K562 (cell line): ENCODE data around the gene RFC2. TPM values are rescaled to one million over a fixed set of nuclear protein-coding genes. Genes with fewer than 3 reads are reported as not detected.

Source experiments
- CREBBP ChIP-seq: IDR thresholded peaks from one replicate; pipeline ENCODE4 v1.6.1; 2012; ENCODE audit warnings: low read depth, mild to moderate bottlenecking, control low read depth, inconsistent platforms, low read length
- ERF ChIP-seq: fragments of 450-650 bp; formaldehyde crosslinking; IDR thresholded peaks from 2 replicates; pipeline ENCODE4 v1.4.0; 2020; ENCODE audit warnings: mild to moderate bottlenecking, mixed read lengths
- ETV6 ChIP-seq, 3 experiments: fragments of 150-350 bp in 1 of 3; sonication (generic) in 1 of 3; formaldehyde crosslinking in 1 of 3; IDR thresholded peaks; 2 replicates each; pipeline versions ENCODE4 v1.6.1 to v1.8.0; 2014 to 2022; ENCODE audit warnings: borderline replicate concordance in 2 of 3, low read depth in 2 of 3, antibody characterized with exemption in 1 of 3, low read length in 1 of 3, mild to moderate bottlenecking in 1 of 3, missing genetic modification reagents in 1 of 3
- IFI16 ChIP-seq: fragments of 250-450 bp; sonication (Bioruptor Pico); IDR thresholded peaks from 2 replicates; pipeline ENCODE4 v2.1.2; 2022; ENCODE audit warnings: mild to moderate bottlenecking, inconsistent platforms
- MTF1 ChIP-seq: fragments of 250-450 bp; sonication (Bioruptor Pico); IDR thresholded peaks from 2 replicates; pipeline ENCODE4 v1.9.0; 2021; ENCODE audit warnings: moderate library complexity, mild to moderate bottlenecking, inconsistent platforms, borderline replicate concordance
- PURB ChIP-seq: sonication (generic); formaldehyde crosslinking; IDR thresholded peaks from 2 replicates; pipeline ENCODE4 v1.9.0; 2021; ENCODE audit warnings: low read depth, mild to moderate bottlenecking, missing genetic modification reagents
- RBFOX2 ChIP-seq: fragments of 200-400 bp; formaldehyde crosslinking; IDR thresholded peaks from 2 replicates; pipeline ENCODE4 v1.6.1; 2017; ENCODE audit warnings: low read depth, mild to moderate bottlenecking, low read length, moderate library complexity
- RBM17 ChIP-seq: fragments of 200-400 bp; formaldehyde crosslinking; IDR thresholded peaks from 2 replicates; pipeline ENCODE4 v1.6.1; 2017; ENCODE audit warnings: low read depth, mild to moderate bottlenecking, low read length, borderline replicate concordance
- RBM22 ChIP-seq: fragments of 200-400 bp; formaldehyde crosslinking; IDR thresholded peaks from 2 replicates; pipeline ENCODE4 v1.6.1; 2018; ENCODE audit warnings: low read length, low read depth; ENCODE audit not compliant: poor library complexity, severe bottlenecking
- RCOR1 ChIP-seq, 2 experiments: IDR thresholded peaks; 2 replicates each; pipeline ENCODE4 v1.6.1; 2012; ENCODE audit warnings: low read depth in 2 of 2, low read length in 2 of 2, borderline replicate concordance in 1 of 2, improper control_type of control experiment in 1 of 2
- SOX6 ChIP-seq: fragments of 450-650 bp; IDR thresholded peaks from 2 replicates; pipeline ENCODE4 v1.6.1; 2014; ENCODE audit warnings: mild to moderate bottlenecking
- TEAD4 ChIP-seq, 2 experiments: sonication (generic) in 1 of 2; formaldehyde crosslinking in 1 of 2; IDR thresholded peaks; 2 replicates each; pipeline versions ENCODE4 v1.6.1 to v1.8.0; 2012 to 2022; ENCODE audit warnings: borderline replicate concordance in 1 of 2, inconsistent platforms in 1 of 2, low read length in 1 of 2, mild to moderate bottlenecking in 1 of 2, missing genetic modification reagents in 1 of 2
- THRAP3 ChIP-seq: fragments of 450-650 bp; IDR thresholded peaks from 2 replicates; pipeline ENCODE4 v1.6.1; 2016; ENCODE audit warnings: mild to moderate bottlenecking, inconsistent platforms, borderline replicate concordance
- ZNF696 ChIP-seq: fragments of 250-450 bp; sonication (Bioruptor Pico); conservative IDR thresholded peaks from 2 replicates; pipeline ENCODE4 v1.4.0; 2020; ENCODE audit warnings: mild to moderate bottlenecking, moderate library complexity
- polyA plus RNA-seq, 8 experiments: library from polyadenylated mRNA; depleted of rRNA in 4 of 8; stranded (reverse) in 5 of 8; unstranded in 3 of 8; fragments of >200 nt; fragmentation: Nextera tagmentation in 2 of 8; fragmentation: Illumina TruSeq in 1 of 8; extraction: Ambion mirVana in 2 of 8; extraction: Trizol in 1 of 8; gene quantifications; 2 replicates each; pipeline versions ENCODE4 v1.2.1 to v1.2.3, GENCODE V29; 2011 to 2014; ENCODE audit warnings: inconsistent platforms in 1 of 8, missing spikeins in 1 of 8
- total RNA-seq, 7 experiments: library from RNA; depleted of rRNA in 6 of 7; stranded (reverse); fragments of >200 nt in 6 of 7; fragmentation: Illumina TruSeq in 2 of 7; extraction: Trizol in 2 of 7; gene quantifications; 2 replicates each; pipeline versions ENCODE4 v1.2.1 to v1.2.3, GENCODE V29; 2011 to 2021; ENCODE audit warnings: low replicate concordance in 1 of 7
- TF ChIP-seq, protein P1 (sequence below): sonication (generic); formaldehyde crosslinking; IDR thresholded peaks from 2 replicates; pipeline ENCODE4 v1.8.0; 2022; ENCODE audit warnings: mild to moderate bottlenecking, low read depth, missing genetic modification reagents
- TF ChIP-seq, protein P2 (sequence below): sonication (generic); formaldehyde crosslinking; IDR thresholded peaks from 2 replicates; pipeline ENCODE4 v1.5.0; 2020; ENCODE audit warnings: missing genetic modification reagents
- TF ChIP-seq, protein P3 (sequence below): fragments of 250-450 bp; sonication (Bioruptor Pico); IDR thresholded peaks from 2 replicates; pipeline ENCODE4 v1.8.0; 2021; ENCODE audit warnings: borderline replicate concordance, mild to moderate bottlenecking, moderate library complexity; ENCODE audit not compliant: poor library complexity, severe bottlenecking
- TF ChIP-seq, protein P4 (sequence below): IDR thresholded peaks from 2 replicates; pipeline ENCODE4 v1.6.1; 2012; ENCODE audit warnings: low read depth, low read length, improper control_type of control experiment, borderline replicate concordance
- TF ChIP-seq, protein P5 (sequence below): fragments of 450-650 bp; formaldehyde crosslinking; IDR thresholded peaks from 2 replicates; pipeline ENCODE4 v1.4.0; 2020; ENCODE audit warnings: mild to moderate bottlenecking, mixed read lengths

RFC2 gene
- total and polyA plus RNA-seq, 9 of the 15 experiments (the other 6 are each of a cell fraction or from before 2014, with no cell fraction given), result 32.5 to 161 (median 102) TPM

DNA sequence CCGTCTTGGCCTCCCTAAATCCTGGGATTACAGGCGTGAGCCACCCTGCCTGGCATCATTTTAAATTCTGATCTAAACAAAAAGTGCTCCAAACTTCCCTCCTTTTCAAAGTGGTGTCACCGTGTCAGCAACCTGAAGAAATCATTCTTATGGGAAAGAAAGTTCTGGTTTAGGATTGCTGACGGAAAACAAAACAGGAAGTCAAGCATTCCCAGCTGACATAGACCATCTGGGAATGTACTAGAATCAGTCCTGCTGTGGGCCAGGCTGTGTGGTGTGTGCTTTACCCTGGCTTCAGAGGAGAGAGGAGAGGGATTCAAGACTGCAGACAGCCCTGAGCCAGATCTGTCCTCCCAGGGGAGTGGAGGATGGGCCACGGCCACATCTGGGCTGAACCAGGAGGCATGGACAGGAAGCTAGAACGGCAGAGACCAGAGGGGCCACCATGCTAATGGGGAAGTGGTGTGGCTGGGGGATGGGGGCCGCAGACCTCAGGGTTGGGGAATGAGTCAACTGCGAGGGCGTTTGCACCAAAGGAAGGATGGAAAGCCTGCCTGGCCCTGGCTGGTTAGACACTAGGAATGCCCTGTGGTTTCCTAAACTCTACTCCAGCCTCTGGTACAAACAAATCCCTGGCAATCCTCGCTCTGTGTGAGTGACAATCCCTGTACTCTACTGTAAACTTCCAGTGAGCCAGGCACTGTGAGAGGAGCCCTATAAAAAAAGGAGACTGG, 18.3 kb upstream of the RFC2 start (continued):
- TF ChIP-seq, protein P1, sequence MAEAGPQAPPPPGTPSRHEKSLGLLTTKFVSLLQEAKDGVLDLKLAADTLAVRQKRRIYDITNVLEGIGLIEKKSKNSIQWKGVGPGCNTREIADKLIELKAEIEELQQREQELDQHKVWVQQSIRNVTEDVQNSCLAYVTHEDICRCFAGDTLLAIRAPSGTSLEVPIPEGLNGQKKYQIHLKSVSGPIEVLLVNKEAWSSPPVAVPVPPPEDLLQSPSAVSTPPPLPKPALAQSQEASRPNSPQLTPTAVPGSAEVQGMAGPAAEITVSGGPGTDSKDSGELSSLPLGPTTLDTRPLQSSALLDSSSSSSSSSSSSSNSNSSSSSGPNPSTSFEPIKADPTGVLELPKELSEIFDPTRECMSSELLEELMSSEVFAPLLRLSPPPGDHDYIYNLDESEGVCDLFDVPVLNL, result no peak
- TF ChIP-seq RBFOX2 (peak; percentile 65), PURB (CRISPR knock-in tag) (no peak), ETV6 (IDR thresholded peaks at IDR 0.05; ENCODE audit: borderline replicate concordance in 1 of 2, low read depth in 2 of 2, low read length in 1 of 2) (peak in 1 of 2 experiments; percentile 17; a peak in 1 of 4 replicates), ETV6 (CRISPR knock-in tag; IDR thresholded peaks at IDR 0.05; ENCODE audit: borderline replicate concordance) (no peak), RBM22 (no peak), SOX6 (peak; percentile 16; the same call in 1 of the 2 replicates), RCOR1 (IDR thresholded peaks at IDR 0.05; ENCODE audit: borderline replicate concordance in 1 of 2, low read depth in 2 of 2, low read length in 2 of 2) (peak in 1 of 2 experiments; percentile 13; a peak in 1 of 4 replicates), CREBBP (no peak), IFI16 (no peak), ERF (no peak), RBM17 (no peak), ZNF696 (no peak), THRAP3 (no peak), TEAD4 (IDR thresholded peaks at IDR 0.05; ENCODE audit: low read length) (0 out of 2 replicates have a peak, but pooled peaks have one; percentile 51), TEAD4 (CRISPR knock-in tag; IDR thresholded peaks at IDR 0.05; ENCODE audit: borderline replicate concordance) (no peak), MTF1 (CRISPR knock-in tag) (no peak)
- TF ChIP-seq, protein P2, sequence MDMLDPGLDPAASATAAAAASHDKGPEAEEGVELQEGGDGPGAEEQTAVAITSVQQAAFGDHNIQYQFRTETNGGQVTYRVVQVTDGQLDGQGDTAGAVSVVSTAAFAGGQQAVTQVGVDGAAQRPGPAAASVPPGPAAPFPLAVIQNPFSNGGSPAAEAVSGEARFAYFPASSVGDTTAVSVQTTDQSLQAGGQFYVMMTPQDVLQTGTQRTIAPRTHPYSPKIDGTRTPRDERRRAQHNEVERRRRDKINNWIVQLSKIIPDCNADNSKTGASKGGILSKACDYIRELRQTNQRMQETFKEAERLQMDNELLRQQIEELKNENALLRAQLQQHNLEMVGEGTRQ (CRISPR knock-in tag), result no peak
- TF ChIP-seq, protein P3, sequence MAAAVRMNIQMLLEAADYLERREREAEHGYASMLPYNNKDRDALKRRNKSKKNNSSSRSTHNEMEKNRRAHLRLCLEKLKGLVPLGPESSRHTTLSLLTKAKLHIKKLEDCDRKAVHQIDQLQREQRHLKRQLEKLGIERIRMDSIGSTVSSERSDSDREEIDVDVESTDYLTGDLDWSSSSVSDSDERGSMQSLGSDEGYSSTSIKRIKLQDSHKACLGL, result no peak
- TF ChIP-seq, protein P4, sequence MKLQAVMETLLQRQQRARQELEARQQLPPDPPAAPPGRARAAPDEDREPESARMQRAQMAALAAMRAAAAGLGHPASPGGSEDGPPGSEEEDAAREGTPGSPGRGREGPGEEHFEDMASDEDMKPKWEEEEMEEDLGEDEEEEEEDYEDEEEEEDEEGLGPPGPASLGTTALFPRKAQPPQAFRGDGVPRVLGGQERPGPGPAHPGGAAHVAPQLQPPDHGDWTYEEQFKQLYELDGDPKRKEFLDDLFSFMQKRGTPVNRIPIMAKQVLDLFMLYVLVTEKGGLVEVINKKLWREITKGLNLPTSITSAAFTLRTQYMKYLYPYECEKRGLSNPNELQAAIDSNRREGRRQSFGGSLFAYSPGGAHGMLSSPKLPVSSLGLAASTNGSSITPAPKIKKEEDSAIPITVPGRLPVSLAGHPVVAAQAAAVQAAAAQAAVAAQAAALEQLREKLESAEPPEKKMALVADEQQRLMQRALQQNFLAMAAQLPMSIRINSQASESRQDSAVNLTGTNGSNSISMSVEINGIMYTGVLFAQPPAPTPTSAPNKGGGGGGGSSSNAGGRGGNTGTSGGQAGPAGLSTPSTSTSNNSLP, result no peak
- TF ChIP-seq, protein P5, sequence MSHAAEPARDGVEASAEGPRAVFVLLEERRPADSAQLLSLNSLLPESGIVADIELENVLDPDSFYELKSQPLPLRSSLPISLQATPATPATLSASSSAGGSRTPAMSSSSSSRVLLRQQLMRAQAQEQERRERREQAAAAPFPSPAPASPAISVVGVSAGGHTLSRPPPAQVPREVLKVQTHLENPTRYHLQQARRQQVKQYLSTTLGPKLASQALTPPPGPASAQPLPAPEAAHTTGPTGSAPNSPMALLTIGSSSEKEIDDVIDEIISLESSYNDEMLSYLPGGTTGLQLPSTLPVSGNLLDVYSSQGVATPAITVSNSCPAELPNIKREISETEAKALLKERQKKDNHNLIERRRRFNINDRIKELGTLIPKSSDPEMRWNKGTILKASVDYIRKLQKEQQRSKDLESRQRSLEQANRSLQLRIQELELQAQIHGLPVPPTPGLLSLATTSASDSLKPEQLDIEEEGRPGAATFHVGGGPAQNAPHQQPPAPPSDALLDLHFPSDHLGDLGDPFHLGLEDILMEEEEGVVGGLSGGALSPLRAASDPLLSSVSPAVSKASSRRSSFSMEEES, result no peak
